Neural cell (in vitro differentiated cells): ENCODE data around the gene WDR37.

Source experiments
- EP300 ChIP-seq: fragments of 450-650 bp; conservative IDR thresholded peaks from 2 replicates; pipeline ENCODE4 v1.6.1; 2014; ENCODE audit warnings: antibody characterized with exemption, mild to moderate bottlenecking, moderate library complexity; ENCODE audit not compliant: poor library complexity, severe bottlenecking
- EZH2 ChIP-seq: fragments of 200-600, 300-800 bp; shearing (Covaris generic), sonication (generic); IDR thresholded peaks from 2 replicates; pipeline ENCODE4 v1.6.1; 2014; ENCODE audit warnings: antibody characterized with exemption, low read length, borderline replicate concordance, mild to moderate bottlenecking; ENCODE audit not compliant: insufficient read depth, poor library complexity, severe bottlenecking
- MXI1 ChIP-seq: fragments of 450-650 bp; conservative IDR thresholded peaks from 2 replicates; pipeline ENCODE4 v1.6.1; 2014; ENCODE audit warnings: antibody characterized with exemption, mild to moderate bottlenecking; ENCODE audit not compliant: poor library complexity, severe bottlenecking
- POLR2AphosphoS5 ChIP-seq: IDR thresholded peaks from 2 replicates; pipeline ENCODE4 v1.6.1; 2012
- RAD21 ChIP-seq: fragments of 450-650 bp; conservative IDR thresholded peaks from 2 replicates; pipeline ENCODE4 v1.6.1; 2014; ENCODE audit warnings: antibody characterized with exemption, mild to moderate bottlenecking, moderate library complexity
- TAF1 ChIP-seq: IDR thresholded peaks from 2 replicates; pipeline ENCODE4 v1.6.1; 2012; ENCODE audit warnings: low read depth
- TF ChIP-seq, protein P1 (sequence below): fragments of 450-650 bp; IDR thresholded peaks from 2 replicates; pipeline ENCODE4 v1.5.1; 2014; ENCODE audit warnings: antibody characterized with exemption, mild to moderate bottlenecking, moderate library complexity; ENCODE audit not compliant: poor library complexity, severe bottlenecking
- TF ChIP-seq, protein P2 (sequence below): IDR thresholded peaks from 2 replicates; pipeline ENCODE4 v1.6.1; 2012; ENCODE audit warnings: borderline replicate concordance

DNA sequence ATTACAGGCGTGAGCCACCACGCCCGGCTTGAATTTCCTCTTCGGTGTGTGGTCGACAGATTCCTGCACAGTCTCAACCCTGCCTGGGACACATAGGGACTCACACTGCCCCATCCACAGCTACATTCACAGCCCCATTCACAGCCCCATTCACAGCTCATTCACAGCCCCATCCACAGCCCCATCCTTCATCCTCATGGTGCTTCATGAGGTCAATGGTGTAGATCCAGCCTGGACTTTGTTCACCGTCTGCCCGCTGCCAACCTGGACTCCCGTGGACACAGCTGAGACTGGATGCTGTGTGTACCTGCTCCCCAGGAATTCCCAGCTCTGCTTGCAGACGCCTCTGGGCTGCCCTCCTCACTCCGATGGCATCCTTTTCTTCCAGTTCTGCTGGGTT lies 35.7 kb upstream of the WDR37 start:
- TF ChIP-seq, protein P1, sequence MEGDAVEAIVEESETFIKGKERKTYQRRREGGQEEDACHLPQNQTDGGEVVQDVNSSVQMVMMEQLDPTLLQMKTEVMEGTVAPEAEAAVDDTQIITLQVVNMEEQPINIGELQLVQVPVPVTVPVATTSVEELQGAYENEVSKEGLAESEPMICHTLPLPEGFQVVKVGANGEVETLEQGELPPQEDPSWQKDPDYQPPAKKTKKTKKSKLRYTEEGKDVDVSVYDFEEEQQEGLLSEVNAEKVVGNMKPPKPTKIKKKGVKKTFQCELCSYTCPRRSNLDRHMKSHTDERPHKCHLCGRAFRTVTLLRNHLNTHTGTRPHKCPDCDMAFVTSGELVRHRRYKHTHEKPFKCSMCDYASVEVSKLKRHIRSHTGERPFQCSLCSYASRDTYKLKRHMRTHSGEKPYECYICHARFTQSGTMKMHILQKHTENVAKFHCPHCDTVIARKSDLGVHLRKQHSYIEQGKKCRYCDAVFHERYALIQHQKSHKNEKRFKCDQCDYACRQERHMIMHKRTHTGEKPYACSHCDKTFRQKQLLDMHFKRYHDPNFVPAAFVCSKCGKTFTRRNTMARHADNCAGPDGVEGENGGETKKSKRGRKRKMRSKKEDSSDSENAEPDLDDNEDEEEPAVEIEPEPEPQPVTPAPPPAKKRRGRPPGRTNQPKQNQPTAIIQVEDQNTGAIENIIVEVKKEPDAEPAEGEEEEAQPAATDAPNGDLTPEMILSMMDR: no peak
- TF ChIP-seq TAF1 (no peak), POLR2AphosphoS5 (no peak), RAD21 (no peak), EZH2 (no peak), MXI1 (no peak), EP300 (no peak)
- TF ChIP-seq, protein P2, sequence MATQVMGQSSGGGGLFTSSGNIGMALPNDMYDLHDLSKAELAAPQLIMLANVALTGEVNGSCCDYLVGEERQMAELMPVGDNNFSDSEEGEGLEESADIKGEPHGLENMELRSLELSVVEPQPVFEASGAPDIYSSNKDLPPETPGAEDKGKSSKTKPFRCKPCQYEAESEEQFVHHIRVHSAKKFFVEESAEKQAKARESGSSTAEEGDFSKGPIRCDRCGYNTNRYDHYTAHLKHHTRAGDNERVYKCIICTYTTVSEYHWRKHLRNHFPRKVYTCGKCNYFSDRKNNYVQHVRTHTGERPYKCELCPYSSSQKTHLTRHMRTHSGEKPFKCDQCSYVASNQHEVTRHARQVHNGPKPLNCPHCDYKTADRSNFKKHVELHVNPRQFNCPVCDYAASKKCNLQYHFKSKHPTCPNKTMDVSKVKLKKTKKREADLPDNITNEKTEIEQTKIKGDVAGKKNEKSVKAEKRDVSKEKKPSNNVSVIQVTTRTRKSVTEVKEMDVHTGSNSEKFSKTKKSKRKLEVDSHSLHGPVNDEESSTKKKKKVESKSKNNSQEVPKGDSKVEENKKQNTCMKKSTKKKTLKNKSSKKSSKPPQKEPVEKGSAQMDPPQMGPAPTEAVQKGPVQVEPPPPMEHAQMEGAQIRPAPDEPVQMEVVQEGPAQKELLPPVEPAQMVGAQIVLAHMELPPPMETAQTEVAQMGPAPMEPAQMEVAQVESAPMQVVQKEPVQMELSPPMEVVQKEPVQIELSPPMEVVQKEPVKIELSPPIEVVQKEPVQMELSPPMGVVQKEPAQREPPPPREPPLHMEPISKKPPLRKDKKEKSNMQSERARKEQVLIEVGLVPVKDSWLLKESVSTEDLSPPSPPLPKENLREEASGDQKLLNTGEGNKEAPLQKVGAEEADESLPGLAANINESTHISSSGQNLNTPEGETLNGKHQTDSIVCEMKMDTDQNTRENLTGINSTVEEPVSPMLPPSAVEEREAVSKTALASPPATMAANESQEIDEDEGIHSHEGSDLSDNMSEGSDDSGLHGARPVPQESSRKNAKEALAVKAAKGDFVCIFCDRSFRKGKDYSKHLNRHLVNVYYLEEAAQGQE: no peak
